Fibroblast of peridontal ligament (primary cell): ENCODE measurements around the gene PNMA1.

ENCODE experiments used
- DNase-seq: peaks from one replicate; pipeline ENCODE4 v3.0.0-alpha.2; 2010; ENCODE audit errors: extremely low read depth

PNMA1 gene

GRCh38 chr14:73666583-73666982, 47.6 kb downstream of the PNMA1 start:
- no peak for DNase-seq

- no peak for DNase-seq
Observed at GRCh38 chr14:73665130-73665529, 49.1 kb downstream of the PNMA1 start.

GRCh38 chr14:73663548-73664212, 50.5 kb downstream of the PNMA1 start:
- no peak for DNase-seq

GRCh38 chr14:73662487-73662943, 51.7 kb downstream of the PNMA1 start:
- peak; percentile 94 for DNase-seq

GRCh38 chr14:73661872-73662271, 52.3 kb downstream of the PNMA1 start:
- peak; percentile 33 for DNase-seq
